Frontal cortex (tissue), 4 donors: Measurements from ENCODE around the gene DOCK1. TPM values are rescaled to one million over a fixed set of nuclear protein-coding genes. Genes with fewer than 3 reads are reported as not detected.

Experiments
- DNase-seq, 2 donors: peaks; one replicate each; pipeline ENCODE4 v3.0.0; 2012; ENCODE audit warnings: low spot score in 2 of 2
- FAIRE-seq: peaks from 2 replicates; lab custom pipeline; 2012; peaks lifted over from hg19 to GRCh38; lab: Jason Lieb, UNC
- total RNA-seq: library from RNA; depleted of rRNA; stranded (reverse); fragments of >200 nt; gene quantifications from one replicate; pipeline ENCODE4 v1.2.3, GENCODE V29; 2014
- donor health status: control.
- donor health status: control.
- donor health status: control.

The DOCK1 gene
- total RNA-seq, 1 donor from 2014 or later = 14.3 TPM

GRCh38 chr10:126945351-126946030 is 40.3 kb downstream of the DOCK1 start:
- DNase-seq (no peak), FAIRE-seq (no peak)

- FAIRE-seq (no peak), DNase-seq (no peak)
Measured at GRCh38 chr10:126946746-126947145, 41.5 kb downstream of the DOCK1 start.

- DNase-seq (no peak), FAIRE-seq (no peak)
Measured at GRCh38 chr10:126948355-126949160, 43.3 kb downstream of the DOCK1 start.

- no peak for FAIRE-seq
- no peak for DNase-seq
Measured at GRCh38 chr10:126949161-126949503, 43.9 kb downstream of the DOCK1 start.

GRCh38 chr10:126950401-126951105 is 45.3 kb downstream of the DOCK1 start:
- FAIRE-seq (no peak), DNase-seq (peak; percentile 34 to 35)

GRCh38 chr10:126953886-126954285 is 48.7 kb downstream of the DOCK1 start:
- DNase-seq = no peak
- no peak for FAIRE-seq

GRCh38 chr10:126955396-126955795 is 50.2 kb downstream of the DOCK1 start:
- no peak for FAIRE-seq
- no peak for DNase-seq

- FAIRE-seq = no peak
- no peak for DNase-seq
Measured at GRCh38 chr10:126955934-126956711, 50.9 kb downstream of the DOCK1 start.

GRCh38 chr10:126956712-126957108 is 51.5 kb downstream of the DOCK1 start:
- no peak for DNase-seq
- FAIRE-seq = no peak

GRCh38 chr10:126957111-126957510 is 51.9 kb downstream of the DOCK1 start:
- no peak for DNase-seq
- no peak for FAIRE-seq

- DNase-seq (no peak), FAIRE-seq (no peak)
Measured at GRCh38 chr10:126959431-126959830, 54.2 kb downstream of the DOCK1 start.

- no peak for FAIRE-seq
- DNase-seq = no peak
Measured at GRCh38 chr10:126959906-126960685, 54.9 kb downstream of the DOCK1 start.

GRCh38 chr10:126963354-126963753 is 58.1 kb downstream of the DOCK1 start:
- DNase-seq = no peak
- no peak for FAIRE-seq

GRCh38 chr10:126964190-126964589 is 59.0 kb downstream of the DOCK1 start:
- no peak for FAIRE-seq
- DNase-seq = no peak

GRCh38 chr10:126966938-126967337 is 61.7 kb downstream of the DOCK1 start:
- FAIRE-seq = no peak
- DNase-seq = no peak

GRCh38 chr10:126969310-126969709 is 64.1 kb downstream of the DOCK1 start:
- no peak for DNase-seq
- no peak for FAIRE-seq

GRCh38 chr10:126972635-126973414 is 67.6 kb downstream of the DOCK1 start:
- FAIRE-seq (no peak), DNase-seq (no peak)

GRCh38 chr10:126975221-126975620 is 70.0 kb downstream of the DOCK1 start:
- FAIRE-seq (no peak), DNase-seq (no peak)

- DNase-seq = no peak
- FAIRE-seq = no peak
Measured at GRCh38 chr10:126977216-126977615, 72.0 kb downstream of the DOCK1 start.
